ENCODE results near the gene BBLN.
A peak's percentile ranks its signal among the peaks of the same experiment; 100 is the strongest.

BBLN gene

DNA sequence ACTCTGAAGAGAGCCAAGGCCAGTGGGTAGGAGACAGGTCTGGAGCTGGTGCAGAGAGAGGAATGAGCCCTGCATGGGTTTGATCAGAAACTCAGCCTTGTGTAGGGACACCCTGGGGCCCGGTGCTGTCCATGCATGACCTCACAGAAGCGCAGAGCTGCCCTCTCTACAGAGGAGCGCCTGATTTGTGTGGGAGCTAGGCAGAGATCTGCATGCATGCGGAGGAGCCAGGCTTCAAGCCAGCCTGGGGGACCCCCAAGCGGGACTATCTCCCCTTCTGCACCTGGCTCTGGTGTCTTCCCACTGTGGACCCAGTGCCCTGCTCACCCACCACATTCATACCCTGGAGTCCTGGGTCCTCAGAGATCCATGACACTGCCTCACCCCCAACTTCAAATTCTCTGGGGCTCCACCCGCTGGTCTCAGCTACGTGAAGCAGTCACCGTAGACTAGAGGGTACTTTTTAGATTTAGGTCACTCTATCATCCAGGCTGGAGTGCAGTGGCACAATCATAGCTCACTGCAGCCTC, 13.4 kb upstream of the BBLN start:
- Histone ChIP-seq H3K9me3 (no peaks in the 10 kb centered on the region), H3K27me3 (no peaks in the 10 kb centered on the region), H3K4me3 (no peak overlapping the region), H3K4me1 (peaks cover 0 to 12% (median 0%) of the 10 kb centered on the region in 4 donors), H3K27ac (no peak overlapping the region), H3K36me3 (no peaks in the 10 kb centered on the region)
- DNase-seq, result no peak
- TF ChIP-seq, protein P1, sequence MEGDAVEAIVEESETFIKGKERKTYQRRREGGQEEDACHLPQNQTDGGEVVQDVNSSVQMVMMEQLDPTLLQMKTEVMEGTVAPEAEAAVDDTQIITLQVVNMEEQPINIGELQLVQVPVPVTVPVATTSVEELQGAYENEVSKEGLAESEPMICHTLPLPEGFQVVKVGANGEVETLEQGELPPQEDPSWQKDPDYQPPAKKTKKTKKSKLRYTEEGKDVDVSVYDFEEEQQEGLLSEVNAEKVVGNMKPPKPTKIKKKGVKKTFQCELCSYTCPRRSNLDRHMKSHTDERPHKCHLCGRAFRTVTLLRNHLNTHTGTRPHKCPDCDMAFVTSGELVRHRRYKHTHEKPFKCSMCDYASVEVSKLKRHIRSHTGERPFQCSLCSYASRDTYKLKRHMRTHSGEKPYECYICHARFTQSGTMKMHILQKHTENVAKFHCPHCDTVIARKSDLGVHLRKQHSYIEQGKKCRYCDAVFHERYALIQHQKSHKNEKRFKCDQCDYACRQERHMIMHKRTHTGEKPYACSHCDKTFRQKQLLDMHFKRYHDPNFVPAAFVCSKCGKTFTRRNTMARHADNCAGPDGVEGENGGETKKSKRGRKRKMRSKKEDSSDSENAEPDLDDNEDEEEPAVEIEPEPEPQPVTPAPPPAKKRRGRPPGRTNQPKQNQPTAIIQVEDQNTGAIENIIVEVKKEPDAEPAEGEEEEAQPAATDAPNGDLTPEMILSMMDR (IDR thresholded peaks at IDR 0.05), result no peak
- intact Hi-C loops (cut with DNase I; ENCODE audit: low total_unique reads), result no loop called here

DNA sequence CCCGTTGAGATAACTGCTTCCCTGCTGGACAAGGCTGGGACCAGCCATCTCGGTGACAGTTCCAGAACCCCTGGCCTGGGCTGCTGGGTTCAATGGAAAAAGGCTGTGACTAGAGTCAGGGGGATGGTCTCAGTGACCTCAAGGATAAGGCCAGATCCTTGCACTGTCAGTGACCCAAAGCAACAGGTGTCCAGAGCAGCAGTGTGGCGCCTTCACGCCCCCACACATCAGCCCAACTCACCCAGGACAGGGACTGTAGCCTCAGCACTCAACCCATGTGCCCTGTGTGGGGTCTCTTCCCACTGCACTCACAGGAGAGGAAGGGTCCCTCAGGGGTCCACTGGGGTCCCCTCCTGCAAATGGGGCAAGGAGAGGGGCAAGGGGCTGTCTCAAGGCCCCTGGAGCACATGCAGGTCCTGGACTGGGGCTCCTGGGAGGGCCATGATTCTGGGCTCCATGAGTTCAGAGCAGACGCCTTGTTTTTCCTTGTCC, 11.5 kb upstream of the BBLN start:
- no peak overlapping the region for H3K4me3 ChIP-seq
- no peak overlapping the region for H3K27ac ChIP-seq
- H3K27me3 ChIP-seq, result no peaks in the 10 kb centered on the region
- H3K9me3 ChIP-seq, result no peaks in the 10 kb centered on the region
- peaks cover 0 to 12% (median 0%) of the 10 kb centered on the region in 4 donors for H3K4me1 ChIP-seq
- DNase-seq, result no peak
- H3K36me3 ChIP-seq, result no peaks in the 10 kb centered on the region
- intact Hi-C loops (cut with DNase I; ENCODE audit: low total_unique reads), result no loop called here
- TF ChIP-seq, protein P1 (IDR thresholded peaks at IDR 0.05), result no peak

DNA sequence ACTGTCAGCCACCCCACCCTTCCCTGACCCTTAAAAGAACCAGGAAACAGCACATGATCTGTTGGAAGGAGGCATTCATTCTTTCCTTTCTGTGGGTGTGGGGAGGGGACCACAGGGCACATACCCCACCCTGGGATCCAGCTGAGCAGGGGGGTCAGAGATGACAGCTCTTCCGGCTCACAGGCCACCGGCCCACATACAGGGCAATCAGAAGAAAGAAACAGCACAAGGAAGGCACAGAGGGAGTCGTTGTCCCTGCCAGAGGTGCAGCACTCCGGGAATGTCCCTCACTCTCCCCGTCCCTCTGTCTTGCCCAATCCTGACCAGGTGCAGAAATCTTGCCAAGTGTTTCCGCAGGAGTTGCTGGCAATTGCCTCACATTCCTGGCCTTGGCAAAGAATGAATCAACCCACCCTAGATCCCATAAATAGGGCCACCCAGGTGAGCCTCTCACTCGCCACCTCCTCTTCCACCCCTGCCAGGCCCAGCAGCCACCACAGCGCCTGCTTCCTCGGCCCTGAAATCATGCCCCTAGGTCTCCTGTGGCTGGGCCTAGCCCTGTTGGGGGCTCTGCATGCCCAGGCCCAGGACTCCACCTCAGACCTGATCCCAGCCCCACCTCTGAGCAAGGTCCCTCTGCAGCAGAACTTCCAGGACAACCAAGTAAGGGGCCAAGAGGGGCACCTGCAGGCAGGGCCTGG, 10.9 kb upstream of the BBLN start, which contains the start of gene LCN2:
Gene LCN2 (plus strand): TSS at position 453 of the 701 bp plus-strand sequence. CDS start 73 bp downstream, at position 526.
- DNase-seq, result no peak
- H3K27me3 ChIP-seq, result no peaks in the 10 kb centered on the region
- H3K27ac ChIP-seq, result no peak within 1 kb of the TSS
- no peak within 1 kb of the TSS for H3K4me3 ChIP-seq
- peaks cover 0 to 12% (median 0%) of the 10 kb centered on the region in 4 donors for H3K4me1 ChIP-seq
- H3K36me3 ChIP-seq, result no peaks in the 10 kb centered on the region
- intact Hi-C loops (cut with DNase I; ENCODE audit: low total_unique reads), result no loop called here
- TF ChIP-seq, protein P1 (IDR thresholded peaks at IDR 0.05), result no peak
- no peaks in the 10 kb centered on the region for H3K9me3 ChIP-seq

DNA sequence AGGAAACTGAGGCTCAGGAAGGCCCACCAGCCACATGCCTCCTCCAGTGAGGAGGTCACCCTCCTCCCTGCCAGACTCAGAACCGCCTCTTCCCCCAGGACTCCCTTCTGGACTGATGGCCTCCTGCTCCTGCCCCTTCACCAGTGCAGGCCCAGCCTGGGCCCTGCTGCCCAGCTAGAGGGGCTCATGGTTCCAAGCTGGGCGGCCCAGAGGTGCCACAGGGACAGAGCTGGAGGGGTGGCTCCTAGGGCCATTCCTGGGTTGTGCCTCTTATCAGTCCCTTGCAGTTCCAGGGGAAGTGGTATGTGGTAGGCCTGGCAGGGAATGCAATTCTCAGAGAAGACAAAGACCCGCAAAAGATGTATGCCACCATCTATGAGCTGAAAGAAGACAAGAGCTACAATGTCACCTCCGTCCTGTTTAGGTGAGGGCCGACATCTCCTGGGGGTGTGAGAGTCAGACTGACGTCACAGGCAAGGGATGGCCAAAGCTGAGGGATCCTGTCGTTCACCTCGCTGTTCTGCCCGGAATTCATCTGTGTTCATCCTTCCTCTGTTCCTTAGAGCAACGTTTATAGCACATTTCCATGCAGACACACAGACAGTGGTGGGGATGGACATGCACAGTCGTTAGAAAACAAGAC, 10.0 kb upstream of the BBLN start:
- TF ChIP-seq, protein P1 (IDR thresholded peaks at IDR 0.05), result no peak
- H3K36me3 ChIP-seq, result no peaks in the 10 kb centered on the region
- H3K4me1 ChIP-seq, result peaks cover 0 to 12% (median 0%) of the 10 kb centered on the region in 4 donors
- no peak overlapping the region for H3K4me3 ChIP-seq
- intact Hi-C loops (cut with DNase I; ENCODE audit: low total_unique reads), result no loop called here
- H3K27ac ChIP-seq, result no peak overlapping the region
- H3K9me3 ChIP-seq, result no peaks in the 10 kb centered on the region
- H3K27me3 ChIP-seq, result no peaks in the 10 kb centered on the region
- DNase-seq, result no peak

DNA sequence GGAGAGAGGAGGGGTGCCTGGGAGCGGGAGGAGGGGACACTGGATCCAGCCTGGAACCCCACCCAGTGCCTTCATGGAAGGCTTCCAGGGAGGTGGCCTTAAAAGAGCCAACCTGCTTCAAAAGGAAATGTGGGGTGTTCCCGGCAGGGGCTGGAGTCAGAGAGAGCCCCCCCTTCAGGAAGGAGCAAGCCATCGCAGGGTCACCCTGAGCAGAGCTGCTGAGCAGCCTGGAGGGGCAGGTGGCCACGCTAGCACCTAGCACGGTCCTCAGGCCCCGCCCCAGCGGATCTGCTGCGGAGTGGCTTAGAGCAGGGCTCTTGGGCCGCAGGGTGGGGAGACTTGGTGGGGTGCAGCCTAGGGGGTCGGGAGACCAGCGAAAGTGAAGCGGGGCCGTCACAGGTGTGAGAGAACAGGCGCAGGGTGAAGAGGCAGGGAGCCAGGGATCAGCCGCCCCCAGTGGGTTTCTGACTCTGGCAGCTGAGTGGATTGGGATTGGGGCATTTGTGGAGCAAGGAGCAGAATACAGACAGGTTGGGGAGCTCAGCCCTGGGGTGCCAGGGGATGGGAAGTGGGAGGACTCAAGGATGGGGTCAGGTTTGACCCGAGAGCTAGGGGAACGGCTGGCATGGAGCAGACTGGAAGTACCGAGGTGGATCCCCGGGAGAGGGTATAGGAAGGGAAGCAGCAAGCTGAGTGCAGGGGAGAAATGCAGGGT, 9.3 kb upstream of the BBLN start:
- TF ChIP-seq, protein P1 (IDR thresholded peaks at IDR 0.05), result no peak
- DNase-seq, result peak in 1 of 2 donors; percentile 63
- H3K9me3 ChIP-seq, result no peaks in the 10 kb centered on the region
- no peak overlapping the region for H3K4me3 ChIP-seq
- intact Hi-C loops (cut with DNase I; ENCODE audit: low total_unique reads), result no loop called here
- H3K36me3 ChIP-seq, result no peaks in the 10 kb centered on the region
- H3K27ac ChIP-seq, result no peak overlapping the region
- peaks cover 0 to 12% (median 0%) of the 10 kb centered on the region in 4 donors for H3K4me1 ChIP-seq
- no peaks in the 10 kb centered on the region for H3K27me3 ChIP-seq

All from tibial artery (tissue), 4 donors.